Tibial artery (tissue), 4 donors: ENCODE measurements around the gene HERPUD2.

Experiments used
- DNase-seq, 2 donors: peaks; one replicate each; pipeline ENCODE4 v3.0.0-alpha.2; 2019
- H3K27ac ChIP-seq, 2 donors: fragments of 200-600 bp; sonication (generic) in 1 of 2; 1 replicate in 1 of 2; 2 replicates in 1 of 2; pipeline ENCODE4 v1.5.1; 2018 to 2019; ENCODE audit warnings: mild to moderate bottlenecking in 1 of 2
- H3K27me3 ChIP-seq, 2 donors: fragments of 200-600 bp; sonication (generic) in 1 of 2; one replicate each; pipeline versions ENCODE4 v1.5.1 to v1.6.0; 2016 to 2019
- H3K36me3 ChIP-seq, 3 donors: fragments of 200-600 bp; sonication (generic) in 2 of 3; one replicate each; pipeline ENCODE4 v1.5.1; 2016 to 2019; ENCODE audit warnings: mild to moderate bottlenecking in 2 of 3
- H3K4me1 ChIP-seq, 4 donors: fragments of 200-600 bp; sonication (generic) in 2 of 4; 1 replicate in 3 of 4; 2 replicates in 1 of 4; pipeline ENCODE4 v1.5.1; 2016 to 2019
- H3K4me3 ChIP-seq, 2 donors: fragments of 200-600 bp; sonication (generic) in 1 of 2; 1 replicate in 1 of 2; 2 replicates in 1 of 2; pipeline ENCODE4 v1.5.1; 2018 to 2019; ENCODE audit warnings: mild to moderate bottlenecking in 2 of 2
- H3K9me3 ChIP-seq, 3 donors: fragments of 200-600 bp; sonication (generic) in 1 of 3; one replicate each; pipeline ENCODE4 v1.5.1; 2016 to 2019
- intact Hi-C: fragments of 100-400 bp; cut with DNase I; formaldehyde crosslinking; loops from one replicate; pipeline ENCODE4 v1.15.0; 2023; ENCODE audit warnings: low total_unique reads
- TF ChIP-seq, protein P1 (sequence below), 2 experiments: fragments of 200-600 bp in 1 of 2; fragments of 450-650 bp in 1 of 2; IDR thresholded peaks; one replicate each; pipeline ENCODE4 v1.5.1; 2017 to 2019; ENCODE audit warnings: antibody characterized with exemption in 2 of 2, mild to moderate bottlenecking in 1 of 2, moderate library complexity in 1 of 2

HERPUD2 gene

DNA sequence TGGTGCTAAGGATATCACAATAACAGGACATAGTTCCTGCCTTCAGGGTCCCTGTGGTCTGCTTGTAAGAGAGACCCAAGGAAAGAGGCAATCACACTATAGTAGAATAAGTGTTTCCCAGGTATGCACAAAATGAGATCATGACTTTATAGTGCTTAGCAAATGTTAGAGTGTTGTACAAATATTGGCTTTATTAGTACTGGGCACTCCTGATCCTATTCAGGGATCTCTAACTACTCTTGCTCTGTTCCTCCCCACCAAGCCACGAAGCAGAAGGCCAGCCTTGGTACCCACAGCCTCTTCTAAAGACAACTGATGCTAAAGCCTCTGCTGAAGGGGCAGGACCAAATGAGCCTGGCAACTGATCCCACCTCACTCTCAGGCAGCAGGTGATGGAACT is 75.1 kb downstream of the HERPUD2 start:
- Histone ChIP-seq H3K36me3 (no peaks in the 10 kb centered on the region), H3K4me1 (no peaks in the 10 kb centered on the region), H3K4me3 (no peak overlapping the region), H3K9me3 (no peaks in the 10 kb centered on the region), H3K27ac (no peak overlapping the region), H3K27me3 (no peaks in the 10 kb centered on the region)
- TF ChIP-seq, protein P1, sequence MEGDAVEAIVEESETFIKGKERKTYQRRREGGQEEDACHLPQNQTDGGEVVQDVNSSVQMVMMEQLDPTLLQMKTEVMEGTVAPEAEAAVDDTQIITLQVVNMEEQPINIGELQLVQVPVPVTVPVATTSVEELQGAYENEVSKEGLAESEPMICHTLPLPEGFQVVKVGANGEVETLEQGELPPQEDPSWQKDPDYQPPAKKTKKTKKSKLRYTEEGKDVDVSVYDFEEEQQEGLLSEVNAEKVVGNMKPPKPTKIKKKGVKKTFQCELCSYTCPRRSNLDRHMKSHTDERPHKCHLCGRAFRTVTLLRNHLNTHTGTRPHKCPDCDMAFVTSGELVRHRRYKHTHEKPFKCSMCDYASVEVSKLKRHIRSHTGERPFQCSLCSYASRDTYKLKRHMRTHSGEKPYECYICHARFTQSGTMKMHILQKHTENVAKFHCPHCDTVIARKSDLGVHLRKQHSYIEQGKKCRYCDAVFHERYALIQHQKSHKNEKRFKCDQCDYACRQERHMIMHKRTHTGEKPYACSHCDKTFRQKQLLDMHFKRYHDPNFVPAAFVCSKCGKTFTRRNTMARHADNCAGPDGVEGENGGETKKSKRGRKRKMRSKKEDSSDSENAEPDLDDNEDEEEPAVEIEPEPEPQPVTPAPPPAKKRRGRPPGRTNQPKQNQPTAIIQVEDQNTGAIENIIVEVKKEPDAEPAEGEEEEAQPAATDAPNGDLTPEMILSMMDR (IDR thresholded peaks at IDR 0.05), result no peak
- no peak for DNase-seq
- intact Hi-C loops, result no loop called here

DNA sequence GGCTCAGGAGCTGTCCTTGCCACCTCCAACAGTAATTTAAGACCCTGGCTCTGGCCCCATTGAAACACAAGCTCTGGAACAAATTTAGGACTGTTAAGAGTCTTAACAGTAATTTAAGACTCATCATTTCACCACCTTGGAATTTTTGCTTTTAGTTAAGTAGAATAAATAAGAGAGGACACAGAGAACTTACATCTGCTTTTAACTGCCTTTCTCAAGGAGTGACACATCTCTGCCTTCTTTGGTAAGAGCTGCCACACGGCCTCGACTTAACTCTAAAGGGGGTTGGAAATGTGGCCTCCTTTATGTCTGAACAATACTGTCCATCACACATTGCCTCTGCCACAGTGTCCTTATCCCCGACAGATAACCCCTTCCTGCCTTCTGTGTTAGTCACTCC is 77.9 kb downstream of the HERPUD2 start:
- Histone ChIP-seq H3K36me3 (no peaks in the 10 kb centered on the region), H3K9me3 (no peaks in the 10 kb centered on the region), H3K27me3 (no peaks in the 10 kb centered on the region), H3K4me3 (no peak overlapping the region), H3K27ac (no peak overlapping the region), H3K4me1 (no peaks in the 10 kb centered on the region)
- intact Hi-C loops, result no loop called here
- TF ChIP-seq, protein P1 (IDR thresholded peaks at IDR 0.05), result no peak
- DNase-seq, result no peak

DNA sequence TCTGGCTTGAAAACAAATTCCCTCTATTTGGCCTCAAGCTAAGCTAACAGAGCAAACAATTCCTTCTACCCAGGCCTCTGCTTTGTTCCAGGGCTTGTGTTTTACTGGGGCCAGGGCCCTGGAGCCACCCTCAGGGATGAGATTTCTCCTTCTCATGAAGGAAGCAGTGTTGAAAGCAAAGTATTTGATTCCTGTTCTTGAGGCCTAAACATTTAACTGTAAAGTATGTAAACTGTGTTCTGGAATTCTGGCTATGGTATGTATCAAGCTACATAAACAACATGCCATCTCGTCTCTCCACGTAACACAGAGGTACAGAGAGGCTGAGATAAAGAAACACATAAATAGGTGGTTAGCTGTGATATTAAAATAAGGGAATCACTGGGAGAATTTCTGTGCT is 81.8 kb downstream of the HERPUD2 start:
- Histone ChIP-seq H3K4me1 (no peaks in the 10 kb centered on the region), H3K27ac (no peak overlapping the region), H3K9me3 (no peaks in the 10 kb centered on the region), H3K4me3 (no peak overlapping the region), H3K27me3 (no peaks in the 10 kb centered on the region), H3K36me3 (no peaks in the 10 kb centered on the region)
- TF ChIP-seq, protein P1 (IDR thresholded peaks at IDR 0.05), result no peak
- no peak for DNase-seq
- intact Hi-C loops, result no loop called here

DNA sequence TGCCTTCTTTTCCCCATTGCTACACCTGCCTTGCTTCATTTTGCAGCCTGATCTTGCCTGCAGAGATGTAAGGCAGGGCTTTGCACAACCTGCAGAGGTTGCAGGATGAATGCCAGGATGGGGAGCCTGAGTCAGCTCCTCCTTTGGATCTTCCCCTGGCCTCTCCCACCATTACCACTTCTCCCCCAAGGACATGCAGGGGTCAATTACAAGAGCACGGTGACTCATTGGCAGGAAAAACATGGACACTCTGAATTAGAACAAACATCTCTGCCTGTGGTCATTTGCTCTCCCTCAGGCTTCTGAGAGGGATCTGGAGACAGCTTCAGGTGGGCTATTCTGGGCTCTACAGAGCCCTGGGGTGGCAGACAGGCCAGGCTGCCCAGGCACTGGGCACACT is 89.2 kb downstream of the HERPUD2 start:
- intact Hi-C loops, result no loop called here
- no peak overlapping the region for H3K4me3 ChIP-seq
- no peaks in the 10 kb centered on the region for H3K9me3 ChIP-seq
- no peak for DNase-seq
- TF ChIP-seq, protein P1 (IDR thresholded peaks at IDR 0.05), result no peak
- no peaks in the 10 kb centered on the region for H3K4me1 ChIP-seq
- H3K27ac ChIP-seq, result no peak overlapping the region
- no peaks in the 10 kb centered on the region for H3K27me3 ChIP-seq
- no peaks in the 10 kb centered on the region for H3K36me3 ChIP-seq

DNA sequence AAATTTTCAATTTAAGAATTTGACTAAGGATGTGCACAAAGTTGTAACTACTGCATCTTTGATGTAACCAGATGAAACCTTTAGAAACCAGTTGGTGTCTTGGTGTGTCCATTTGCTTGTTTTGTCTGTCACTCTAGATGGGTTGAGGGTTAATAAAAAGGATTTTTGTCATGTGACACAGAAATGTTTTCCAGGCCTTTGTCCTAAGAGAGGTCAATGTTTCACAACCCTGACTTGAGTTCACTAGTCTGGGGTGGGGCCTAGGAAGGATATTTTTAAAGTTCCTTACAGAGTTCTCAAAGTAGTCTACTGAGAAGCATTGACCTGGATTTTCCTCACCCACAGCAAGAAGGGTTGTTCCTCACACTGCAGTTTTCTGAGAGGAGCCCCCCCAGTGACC is 90.3 kb downstream of the HERPUD2 start:
- TF ChIP-seq, protein P1 (IDR thresholded peaks at IDR 0.05), result no peak
- H3K9me3 ChIP-seq, result no peaks in the 10 kb centered on the region
- H3K27me3 ChIP-seq, result no peaks in the 10 kb centered on the region
- no peaks in the 10 kb centered on the region for H3K4me1 ChIP-seq
- no peak overlapping the region for H3K27ac ChIP-seq
- DNase-seq, result no peak
- no peak overlapping the region for H3K4me3 ChIP-seq
- intact Hi-C loops, result no loop called here
- H3K36me3 ChIP-seq, result no peaks in the 10 kb centered on the region

DNA sequence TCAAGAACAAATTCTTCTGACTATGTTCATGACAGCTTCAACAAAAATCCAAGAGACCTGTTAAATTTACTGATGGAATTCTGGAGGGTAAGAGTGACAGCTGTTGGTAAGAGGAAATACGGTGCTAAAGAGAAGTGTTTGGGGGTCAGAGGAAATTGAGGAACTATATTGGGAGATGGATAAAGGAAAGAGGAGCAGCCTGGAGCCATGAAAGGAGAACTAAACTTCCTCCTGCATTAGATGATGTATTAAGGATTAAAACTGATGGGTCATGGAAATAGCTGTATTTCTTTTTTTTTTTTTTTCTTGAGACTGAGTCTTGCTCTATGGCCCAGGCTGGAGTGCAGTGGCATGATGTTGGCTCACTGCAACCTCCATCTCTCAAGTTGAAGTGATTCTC is 95.3 kb downstream of the HERPUD2 start:
- intact Hi-C loops, result no loop called here
- Histone ChIP-seq H3K36me3 (peaks cover 0 to 1% (median 0%) of the 10 kb centered on the region in 3 donors), H3K27ac (no peak overlapping the region), H3K4me3 (no peak overlapping the region), H3K9me3 (no peaks in the 10 kb centered on the region), H3K4me1 (no peaks in the 10 kb centered on the region), H3K27me3 (no peaks in the 10 kb centered on the region)
- TF ChIP-seq, protein P1 (IDR thresholded peaks at IDR 0.05), result no peak
- DNase-seq, result no peak
